Peyer's patch (tissue), 4 donors: Measurements from ENCODE around the gene SH3BGRL2.

Experiments used
- CTCF ChIP-seq, 6 experiments: fragments of 450-650 bp in 4 of 6; fragments of 200-600 bp in 2 of 6; sonication (generic) in 1 of 6; IDR thresholded peaks; one replicate each; pipeline ENCODE4 v1.5.1; 2017 to 2019; ENCODE audit warnings: antibody characterized with exemption in 6 of 6, mild to moderate bottlenecking in 3 of 6, moderate library complexity in 1 of 6
- POLR2A ChIP-seq, 2 donors: fragments of 450-650 bp; IDR thresholded peaks; one replicate each; pipeline ENCODE4 v1.5.1; 2017; ENCODE audit warnings: antibody characterized with exemption in 2 of 2, mild to moderate bottlenecking in 2 of 2, moderate library complexity in 2 of 2

- TF ChIP-seq POLR2A (IDR thresholded peaks at IDR 0.05) (no peak), CTCF (IDR thresholded peaks at IDR 0.05) (no peak)
These were observed 81.0 kb downstream of the SH3BGRL2 start for GRCh38 chr6:79712144-79712543.
